ENCODE data around the gene STAT5B. TPM values are rescaled to one million over a fixed set of nuclear protein-coding genes. Genes with fewer than 3 reads are reported as not detected.

Gene STAT5B
- total and polyA plus RNA-seq, 9 of the 15 experiments (the other 6 are each of a cell fraction or from before 2014, with no cell fraction given): 20.8 to 176 (median 92.4) TPM

DNA sequence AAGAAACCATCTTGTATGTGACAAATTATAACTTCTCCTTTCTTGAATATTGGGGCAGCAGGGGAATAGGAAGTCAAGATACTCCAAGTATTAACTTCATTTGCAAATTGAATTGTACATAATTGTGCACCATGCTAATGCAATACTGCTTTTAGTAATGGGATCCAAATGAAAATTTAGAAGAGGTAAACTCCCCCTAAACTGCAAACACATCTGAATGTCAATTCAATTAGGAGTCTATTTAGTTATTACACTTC, 4.5 kb downstream of the STAT5B start (continued):
- TF ChIP-seq, protein P1, sequence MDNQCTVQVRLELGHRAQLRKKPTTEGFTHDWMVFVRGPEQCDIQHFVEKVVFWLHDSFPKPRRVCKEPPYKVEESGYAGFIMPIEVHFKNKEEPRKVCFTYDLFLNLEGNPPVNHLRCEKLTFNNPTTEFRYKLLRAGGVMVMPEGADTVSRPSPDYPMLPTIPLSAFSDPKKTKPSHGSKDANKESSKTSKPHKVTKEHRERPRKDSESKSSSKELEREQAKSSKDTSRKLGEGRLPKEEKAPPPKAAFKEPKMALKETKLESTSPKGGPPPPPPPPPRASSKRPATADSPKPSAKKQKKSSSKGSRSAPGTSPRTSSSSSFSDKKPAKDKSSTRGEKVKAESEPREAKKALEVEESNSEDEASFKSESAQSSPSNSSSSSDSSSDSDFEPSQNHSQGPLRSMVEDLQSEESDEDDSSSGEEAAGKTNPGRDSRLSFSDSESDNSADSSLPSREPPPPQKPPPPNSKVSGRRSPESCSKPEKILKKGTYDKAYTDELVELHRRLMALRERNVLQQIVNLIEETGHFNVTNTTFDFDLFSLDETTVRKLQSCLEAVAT (IDR thresholded peaks at IDR 0.05): peak in 1 of 2 experiments; percentile 12; a peak in 1 of 4 replicates

DNA sequence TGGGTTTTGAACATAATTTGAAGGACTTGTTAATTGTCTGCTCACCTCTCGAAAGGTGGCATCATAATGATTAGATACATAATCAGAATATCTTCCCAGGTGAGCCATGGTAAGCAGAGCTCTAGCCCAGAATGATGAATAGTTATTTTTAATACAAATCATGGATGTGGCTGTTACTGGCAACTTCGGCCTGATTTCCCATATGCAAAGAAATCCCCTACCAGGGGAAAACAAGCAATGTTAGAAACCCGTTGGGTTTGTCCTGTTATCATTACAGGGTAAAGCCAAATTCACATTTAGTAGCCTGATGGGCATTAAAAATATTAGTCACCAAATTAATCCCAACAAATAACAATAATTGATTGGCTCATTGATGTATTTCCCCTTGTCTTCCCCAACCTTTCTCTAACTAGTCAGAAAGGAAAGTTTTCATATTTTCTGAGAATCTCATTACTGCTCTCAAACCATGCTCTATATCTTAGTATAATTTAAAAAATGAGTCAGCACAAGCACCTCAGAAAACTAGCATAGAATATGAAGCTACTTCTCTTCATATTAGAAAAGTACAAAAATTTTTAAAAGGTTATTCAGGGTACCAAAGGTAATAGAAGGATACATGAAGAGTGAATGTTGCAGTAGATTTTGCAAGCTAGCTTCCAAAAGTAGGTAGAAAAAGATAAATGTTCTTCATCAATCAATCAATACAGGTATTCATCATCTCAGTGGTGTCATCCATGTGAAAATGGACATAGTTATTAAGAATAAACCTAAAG, 5.0 kb downstream of the STAT5B start:
- peaks cover 99% of the 10 kb centered on the region for H3K79me2 ChIP-seq (ENCODE audit: control insufficient read depth, insufficient read depth, low read length)
- no peaks in the 10 kb centered on the region for H3K27me3 ChIP-seq (ENCODE audit: control insufficient read depth in 2 of 2, insufficient read depth in 2 of 2, low read length in 2 of 2)
- H3K36me3 ChIP-seq (ENCODE audit: control insufficient read depth, insufficient read depth, low read length): peaks cover 51% of the 10 kb centered on the region
- H3K9me3 ChIP-seq (replicated peaks; ENCODE audit: control insufficient read depth, insufficient read depth, low read depth, low read length): no peaks in the 10 kb centered on the region
- FAIRE-seq: no peak
- peak overlapping the region; percentile 93 for H3K27ac ChIP-seq (ENCODE audit: extremely low read depth, low read depth, low read length)
- ChIA-PET POLR2A (interaction anchor here (0.6 to 5.2 kb wide), 8 partner anchors 8 to 1764 kb away, joined by 3 to 41 read pairs (median 3); no protein-coding TSS in a partner anchor), CTCF (ENCODE audit: low intra/inter-chr PET ratio) (no interaction called here)
- no peak for ATAC-seq
- in situ Hi-C loops (cut with MboI) (no loop called here), intact Hi-C loops (cut with micrococcal nuclease) (no loop called here)
- H3K9me1 ChIP-seq (ENCODE audit: control insufficient read depth, insufficient read depth, low read length): no peaks in the 10 kb centered on the region
- WGBS (ENCODE audit: insufficient coverage, low coverage, missing lambda C conversion rate): 7% methylated on average over 3 of the region's 3 CpGs
- no TSS peak for BruUV-seq (replicated peaks)
- H2AFZ ChIP-seq (ENCODE audit: low read depth, low read length): no peak overlapping the region
- H3K4me1 ChIP-seq (replicated peaks in 1 of 2; ENCODE audit: control insufficient read depth in 2 of 2, insufficient read depth in 2 of 2, low read length in 2 of 2): peaks cover 15 to 18% of the 10 kb centered on the region in 2 experiments; a peak in 4 of 5 replicates
- H3K4me2 ChIP-seq (ENCODE audit: insufficient read depth, low read length): peak overlapping the region; percentile 95
- H3K4me3 ChIP-seq: peak overlapping the region; percentile 81
- no peaks in the 10 kb centered on the region for H4K20me1 ChIP-seq (replicated peaks; ENCODE audit: control insufficient read depth, insufficient read depth, low read length)
- DNase-seq (ENCODE audit: extremely low read depth in 1 of 4, low spot score in 3 of 4): no peak
- H3K9ac ChIP-seq (ENCODE audit: insufficient read depth in 1 of 2, low read depth in 2 of 2, low read length in 2 of 2): peak overlapping the region in 1 of 2 experiments; percentile 84; a peak in 3 of 4 replicates
- TF ChIP-seq, protein P2, sequence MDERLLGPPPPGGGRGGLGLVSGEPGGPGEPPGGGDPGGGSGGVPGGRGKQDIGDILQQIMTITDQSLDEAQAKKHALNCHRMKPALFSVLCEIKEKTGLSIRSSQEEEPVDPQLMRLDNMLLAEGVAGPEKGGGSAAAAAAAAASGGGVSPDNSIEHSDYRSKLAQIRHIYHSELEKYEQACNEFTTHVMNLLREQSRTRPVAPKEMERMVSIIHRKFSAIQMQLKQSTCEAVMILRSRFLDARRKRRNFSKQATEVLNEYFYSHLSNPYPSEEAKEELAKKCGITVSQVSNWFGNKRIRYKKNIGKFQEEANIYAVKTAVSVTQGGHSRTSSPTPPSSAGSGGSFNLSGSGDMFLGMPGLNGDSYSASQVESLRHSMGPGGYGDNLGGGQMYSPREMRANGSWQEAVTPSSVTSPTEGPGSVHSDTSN (CRISPR knock-in tag; IDR thresholded peaks at IDR 0.05; ENCODE audit: low read depth): no peak
- TF ChIP-seq, protein P2 (tag; conservative IDR thresholded peaks at IDR 0.05; ENCODE audit: low read depth): peak; percentile 52; the same call in 1 of the 2 replicates
- TF ChIP-seq MEIS2 (IDR thresholded peaks at IDR 0.05; ENCODE audit: partially characterized antibody) (peak; percentile 76), PKNOX1 (IDR thresholded peaks at IDR 0.05) (peak; percentile 55; the same call in 1 of the 2 replicates), MAFF (IDR thresholded peaks at IDR 0.05; ENCODE audit: low read length) (0 out of 2 replicates have a peak, but pooled peaks have one; percentile 3), ZNF316 (IDR thresholded peaks at IDR 0.05) (peak; percentile 50; the same call in 1 of the 2 replicates), POLR2H (tag; IDR thresholded peaks at IDR 0.05; ENCODE audit: low read depth) (0 out of 2 replicates have a peak, but pooled peaks have one; percentile 56)
- TF ChIP-seq, protein P3, sequence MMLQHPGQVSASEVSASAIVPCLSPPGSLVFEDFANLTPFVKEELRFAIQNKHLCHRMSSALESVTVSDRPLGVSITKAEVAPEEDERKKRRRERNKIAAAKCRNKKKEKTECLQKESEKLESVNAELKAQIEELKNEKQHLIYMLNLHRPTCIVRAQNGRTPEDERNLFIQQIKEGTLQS (IDR thresholded peaks at IDR 0.05): 0 out of 2 replicates have a peak, but pooled peaks have one; percentile 12
- TF ChIP-seq, protein P3 (CRISPR knock-in tag; conservative IDR thresholded peaks at IDR 0.05): no peak
- TF ChIP-seq, protein P4, sequence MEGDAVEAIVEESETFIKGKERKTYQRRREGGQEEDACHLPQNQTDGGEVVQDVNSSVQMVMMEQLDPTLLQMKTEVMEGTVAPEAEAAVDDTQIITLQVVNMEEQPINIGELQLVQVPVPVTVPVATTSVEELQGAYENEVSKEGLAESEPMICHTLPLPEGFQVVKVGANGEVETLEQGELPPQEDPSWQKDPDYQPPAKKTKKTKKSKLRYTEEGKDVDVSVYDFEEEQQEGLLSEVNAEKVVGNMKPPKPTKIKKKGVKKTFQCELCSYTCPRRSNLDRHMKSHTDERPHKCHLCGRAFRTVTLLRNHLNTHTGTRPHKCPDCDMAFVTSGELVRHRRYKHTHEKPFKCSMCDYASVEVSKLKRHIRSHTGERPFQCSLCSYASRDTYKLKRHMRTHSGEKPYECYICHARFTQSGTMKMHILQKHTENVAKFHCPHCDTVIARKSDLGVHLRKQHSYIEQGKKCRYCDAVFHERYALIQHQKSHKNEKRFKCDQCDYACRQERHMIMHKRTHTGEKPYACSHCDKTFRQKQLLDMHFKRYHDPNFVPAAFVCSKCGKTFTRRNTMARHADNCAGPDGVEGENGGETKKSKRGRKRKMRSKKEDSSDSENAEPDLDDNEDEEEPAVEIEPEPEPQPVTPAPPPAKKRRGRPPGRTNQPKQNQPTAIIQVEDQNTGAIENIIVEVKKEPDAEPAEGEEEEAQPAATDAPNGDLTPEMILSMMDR (IDR thresholded peaks at IDR 0.05 in 2 of 3, conservative IDR thresholded peaks at IDR 0.05 in 1 of 3; ENCODE audit: insufficient read depth in 2 of 3, low read depth in 1 of 3, low read length in 3 of 3): no peak

Data from K562 (cell line).